Caco-2 (cell line): ENCODE results near the gene SEMA4A. TPM values are rescaled to one million over a fixed set of nuclear protein-coding genes. Genes with fewer than 3 reads are reported as not detected.
A peak's percentile ranks its signal among the peaks of the same experiment; 100 is the strongest.

ENCODE experiments used
- BruUV-seq: library from RNA; stranded (reverse); fragments of 400-500 nt; replicated peaks from 2 replicates; lab custom pipeline; 2021; lab: Mats Ljungman, UMichigan
- CTCF ChIA-PET: fragments of 300-600 bp; sonication (Branson Sonifier 250); formaldehyde crosslinking; loops from one replicate; lab custom pipeline; 2022; ENCODE audit warnings: antibody characterized with exemption; lab: Charles Lee
- POLR2A ChIA-PET: fragments of 300-600 bp; sonication (Branson Sonifier 250); formaldehyde crosslinking; loops from one replicate; lab custom pipeline; 2022; ENCODE audit warnings: antibody characterized with exemption; lab: Charles Lee
- DNase-seq, 2 experiments: peaks; one replicate each; pipeline versions ENCODE4 v3.0.0 to v3.0.0-alpha.2; 2020 to 2022
- H3K27me3 ChIP-seq: replicated peaks from 2 replicates; pipeline ENCODE4 v1.6.0; 2011; ENCODE audit warnings: low read length; ENCODE audit not compliant: control insufficient read depth, insufficient read depth
- H3K36me3 ChIP-seq: 2 replicates; pipeline ENCODE4 v1.5.1; 2011; ENCODE audit warnings: low read length; ENCODE audit not compliant: control insufficient read depth, insufficient read depth
- H3K4me1 ChIP-seq: fragments of 250-450 bp; sonication (Bioruptor Pico); 2 replicates; pipeline ENCODE4 v1.5.1; 2020; ENCODE audit warnings: mild to moderate bottlenecking
- H3K4me3 ChIP-seq: 2 replicates; pipeline ENCODE4 v1.5.1; 2011; ENCODE audit warnings: low read depth, mild to moderate bottlenecking, control low read depth, low read length
- H3K9me3 ChIP-seq: fragments of 250-450 bp; sonication (Bioruptor Pico); 2 replicates; pipeline ENCODE4 v1.5.1; 2020; ENCODE audit warnings: mild to moderate bottlenecking, moderate library complexity
- H3K27ac Mint-ChIP-seq: one replicate; pipeline ENCODE4 v1.8.0; 2022; ENCODE audit warnings: mixed read lengths; ENCODE audit not compliant: unreplicated experiment
- H3K27me3 Mint-ChIP-seq: one replicate; pipeline ENCODE4 v1.8.0; 2022; ENCODE audit warnings: mixed read lengths; ENCODE audit not compliant: insufficient read depth, unreplicated experiment
- H3K36me3 Mint-ChIP-seq: one replicate; pipeline ENCODE4 v1.8.0; 2022; ENCODE audit warnings: mild to moderate bottlenecking, mixed read lengths; ENCODE audit not compliant: insufficient read depth, unreplicated experiment
- H3K4me1 Mint-ChIP-seq: one replicate; pipeline ENCODE4 v1.8.0; 2022; ENCODE audit warnings: low read depth, mixed read lengths; ENCODE audit not compliant: unreplicated experiment
- H3K4me3 Mint-ChIP-seq: one replicate; pipeline ENCODE4 v1.8.0; 2022; ENCODE audit warnings: mild to moderate bottlenecking, moderate library complexity, mixed read lengths; ENCODE audit not compliant: unreplicated experiment
- H3K9me3 Mint-ChIP-seq: one replicate; pipeline ENCODE4 v1.8.0; 2022; ENCODE audit warnings: mixed read lengths; ENCODE audit not compliant: unreplicated experiment
- intact Hi-C: fragments of 100-400 bp; cut with micrococcal nuclease; formaldehyde crosslinking; loops from one replicate; pipeline ENCODE4 v1.10.0; 2022; ENCODE audit not compliant: unreplicated experiment
- total RNA-seq: library from RNA; stranded (reverse); gene quantifications from 2 replicates; pipeline ENCODE4 v1.2.3, GENCODE V29; 2022
- TF ChIP-seq, protein P1 (sequence below), 2 experiments: fragments of 200-600 bp in 1 of 2; IDR thresholded peaks; 1 replicate in 1 of 2; 2 replicates in 1 of 2; pipeline versions ENCODE4 v1.5.1 to v1.8.0; 2011 to 2022; ENCODE audit warnings: antibody characterized with exemption in 1 of 2, control low read depth in 1 of 2, inconsistent platforms in 1 of 2, low read depth in 1 of 2, low read length in 1 of 2, mild to moderate bottlenecking in 1 of 2, moderate library complexity in 1 of 2; ENCODE audit not compliant: insufficient read depth in 1 of 2, severe bottlenecking in 1 of 2, unreplicated experiment in 1 of 2

The SEMA4A gene
- total RNA-seq, 1 experiment from 2014 or later, result 0.52 TPM

DNA sequence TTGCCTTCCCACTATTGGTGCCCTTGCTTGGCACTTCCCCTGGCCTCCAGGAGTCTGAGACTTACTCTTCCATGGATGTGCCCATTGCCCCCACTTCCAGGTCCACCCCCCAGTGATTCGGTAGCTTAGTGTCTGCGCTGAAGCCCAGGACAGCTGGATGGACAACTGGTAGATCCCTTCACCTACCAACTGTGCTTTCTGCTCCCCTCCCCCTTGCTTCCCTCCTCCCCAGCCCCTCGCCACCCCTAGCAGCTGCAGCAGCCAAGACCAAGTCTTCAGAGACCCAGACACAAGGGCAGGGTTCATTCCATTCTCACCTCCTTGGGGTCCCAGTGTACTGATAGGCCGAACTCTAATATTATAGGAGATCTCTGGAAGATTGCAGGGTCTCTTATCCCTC is 31.9 kb upstream of the SEMA4A start:
- no peaks in the 10 kb centered on the region for H3K27me3 Mint-ChIP-seq
- Histone ChIP-seq H3K9me3 (no peaks in the 10 kb centered on the region), H3K36me3 (peaks cover 4% of the 10 kb centered on the region), H3K4me1 (peaks cover 83% of the 10 kb centered on the region), H3K4me3 (no peak overlapping the region), H3K27me3 (no peaks in the 10 kb centered on the region)
- BruUV-seq, result no TSS peak
- intact Hi-C loops, result no loop called here
- H3K4me3 Mint-ChIP-seq, result no peak overlapping the region
- no peaks in the 10 kb centered on the region for H3K9me3 Mint-ChIP-seq
- ChIA-PET CTCF (interaction anchor here (1.6 kb wide), 1 partner anchor 25 kb away, joined by 3 read pairs; no protein-coding TSS in a partner anchor), POLR2A (no interaction called here)
- no peak for DNase-seq
- H3K36me3 Mint-ChIP-seq, result peaks cover 30% of the 10 kb centered on the region
- H3K27ac Mint-ChIP-seq, result no peak overlapping the region
- TF ChIP-seq, protein P1, sequence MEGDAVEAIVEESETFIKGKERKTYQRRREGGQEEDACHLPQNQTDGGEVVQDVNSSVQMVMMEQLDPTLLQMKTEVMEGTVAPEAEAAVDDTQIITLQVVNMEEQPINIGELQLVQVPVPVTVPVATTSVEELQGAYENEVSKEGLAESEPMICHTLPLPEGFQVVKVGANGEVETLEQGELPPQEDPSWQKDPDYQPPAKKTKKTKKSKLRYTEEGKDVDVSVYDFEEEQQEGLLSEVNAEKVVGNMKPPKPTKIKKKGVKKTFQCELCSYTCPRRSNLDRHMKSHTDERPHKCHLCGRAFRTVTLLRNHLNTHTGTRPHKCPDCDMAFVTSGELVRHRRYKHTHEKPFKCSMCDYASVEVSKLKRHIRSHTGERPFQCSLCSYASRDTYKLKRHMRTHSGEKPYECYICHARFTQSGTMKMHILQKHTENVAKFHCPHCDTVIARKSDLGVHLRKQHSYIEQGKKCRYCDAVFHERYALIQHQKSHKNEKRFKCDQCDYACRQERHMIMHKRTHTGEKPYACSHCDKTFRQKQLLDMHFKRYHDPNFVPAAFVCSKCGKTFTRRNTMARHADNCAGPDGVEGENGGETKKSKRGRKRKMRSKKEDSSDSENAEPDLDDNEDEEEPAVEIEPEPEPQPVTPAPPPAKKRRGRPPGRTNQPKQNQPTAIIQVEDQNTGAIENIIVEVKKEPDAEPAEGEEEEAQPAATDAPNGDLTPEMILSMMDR (IDR thresholded peaks at IDR 0.05; ENCODE audit: insufficient read depth in 1 of 2, low read depth in 1 of 2, low read length in 1 of 2, severe bottlenecking in 1 of 2, unreplicated experiment in 1 of 2), result no peak
- H3K4me1 Mint-ChIP-seq, result peaks cover 45% of the 10 kb centered on the region

DNA sequence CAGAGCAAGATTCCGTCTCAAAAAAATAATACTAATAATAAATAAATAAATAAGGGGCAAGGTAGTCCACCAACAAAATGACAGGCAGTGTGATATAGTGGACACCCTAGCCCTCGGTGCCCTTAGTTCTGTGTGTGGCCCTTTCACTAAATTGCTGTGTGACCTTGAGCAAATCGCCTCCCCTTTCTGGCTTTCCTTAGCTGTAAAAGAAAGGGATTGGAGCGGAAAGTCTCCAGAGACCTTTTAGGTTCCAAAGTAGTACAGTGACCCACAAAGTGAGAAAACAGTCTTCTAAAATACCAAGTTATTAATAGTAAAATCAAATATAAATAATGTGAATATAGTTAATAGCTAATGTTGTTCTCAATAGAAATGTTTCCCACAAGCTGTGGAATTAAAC is 31.3 kb upstream of the SEMA4A start:
- POLR2A ChIA-PET, result no interaction called here

DNA sequence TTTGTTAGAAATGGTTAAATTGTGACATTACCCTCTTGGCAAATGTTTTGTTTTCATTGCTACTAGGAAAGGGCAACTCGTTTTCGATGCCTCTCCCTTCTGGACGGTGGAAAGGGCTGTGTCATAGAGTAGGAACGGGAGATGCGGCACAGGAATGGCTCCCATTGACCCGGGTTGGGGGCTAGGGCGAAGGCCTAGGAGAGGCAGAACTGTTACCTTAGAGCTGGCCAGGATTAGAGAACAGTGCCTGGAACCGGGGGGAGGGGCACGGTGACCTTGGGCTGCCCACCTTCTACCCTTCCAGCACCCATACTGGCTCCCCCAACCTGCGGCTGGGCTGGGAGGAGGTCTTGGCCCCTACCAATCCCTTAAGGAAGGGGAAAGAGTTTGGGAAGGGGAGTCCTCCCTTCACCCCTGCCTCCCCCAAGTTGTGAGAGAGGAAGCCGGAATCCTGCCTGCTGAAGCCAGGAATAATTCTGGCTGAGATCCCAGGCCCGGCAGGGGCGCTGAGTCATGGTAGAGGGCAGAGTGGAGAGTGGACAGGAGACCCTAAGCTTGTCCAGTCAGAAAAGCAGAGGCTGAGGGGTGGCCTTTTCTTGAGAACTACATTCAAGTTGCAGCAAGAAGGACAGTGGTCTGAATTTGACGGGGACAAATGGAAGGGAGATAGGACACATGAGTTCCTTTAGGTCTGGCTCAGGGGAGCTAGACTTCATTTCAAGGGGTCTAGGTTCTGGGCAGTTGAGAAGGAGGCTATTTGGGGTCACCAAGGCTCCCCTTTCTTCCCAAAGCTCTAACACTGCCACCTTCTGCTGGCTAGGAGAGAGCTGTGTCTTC is 30.6 kb upstream of the SEMA4A start:
- Histone ChIP-seq H3K4me3 (no peak overlapping the region), H3K36me3 (peaks cover 4% of the 10 kb centered on the region), H3K4me1 (peaks cover 82% of the 10 kb centered on the region), H3K9me3 (no peaks in the 10 kb centered on the region), H3K27me3 (no peaks in the 10 kb centered on the region)
- no TSS peak for BruUV-seq
- Mint-ChIP-seq H3K4me3 (peak overlapping the region; percentile 31), H3K27me3 (no peaks in the 10 kb centered on the region), H3K4me1 (peaks cover 51% of the 10 kb centered on the region), H3K27ac (peak overlapping the region; percentile 92), H3K36me3 (peaks cover 39% of the 10 kb centered on the region), H3K9me3 (no peaks in the 10 kb centered on the region)
- TF ChIP-seq, protein P1 (IDR thresholded peaks at IDR 0.05; ENCODE audit: insufficient read depth in 1 of 2, low read depth in 1 of 2, low read length in 1 of 2, severe bottlenecking in 1 of 2, unreplicated experiment in 1 of 2), result peak in 1 of 2 experiments; percentile 20
- ChIA-PET POLR2A (no interaction called here), CTCF (interaction anchor here (0.6 to 1.9 kb wide), 5 partner anchors 8 to 185 kb away, joined by 3 to 31 read pairs (median 4); partner anchors contain the start of genes LMNA and PMF1)
- intact Hi-C loops, result loop anchor here (1.0 kb wide), 1 partner anchor 8 kb away; the partner anchor contains the start of gene LMNA
- DNase-seq, result peak in 1 of 2 experiments; percentile 46

More for the DNA sequence above, 31.3 kb upstream of the SEMA4A start:
- DNase-seq, result no peak
- Mint-ChIP-seq H3K27ac (peak overlapping the region; percentile 92), H3K4me1 (peaks cover 44% of the 10 kb centered on the region), H3K36me3 (peaks cover 32% of the 10 kb centered on the region), H3K4me3 (peak overlapping the region; percentile 31), H3K27me3 (no peaks in the 10 kb centered on the region), H3K9me3 (no peaks in the 10 kb centered on the region)
- Histone ChIP-seq H3K9me3 (no peaks in the 10 kb centered on the region), H3K27me3 (no peaks in the 10 kb centered on the region), H3K36me3 (peaks cover 4% of the 10 kb centered on the region), H3K4me3 (no peak overlapping the region), H3K4me1 (peaks cover 87% of the 10 kb centered on the region)
- no TSS peak for BruUV-seq
- TF ChIP-seq, protein P1 (IDR thresholded peaks at IDR 0.05; ENCODE audit: insufficient read depth in 1 of 2, low read depth in 1 of 2, low read length in 1 of 2, severe bottlenecking in 1 of 2, unreplicated experiment in 1 of 2), result no peak
- CTCF ChIA-PET, result interaction anchor here (1.4 kb wide), 1 partner anchor 17 kb away, joined by 4 read pairs; no protein-coding TSS in a partner anchor
- intact Hi-C loops, result no loop called here
